Transverse colon (tissue), 4 donors: Measurements from ENCODE around the gene WSCD2. TPM values are rescaled to one million over a fixed set of nuclear protein-coding genes. Genes with fewer than 3 reads are reported as not detected.

Experiments used
- DNase-seq: peaks from one replicate; pipeline ENCODE4 v3.0.0-alpha.2; 2019
- H3K27ac ChIP-seq, 4 donors: fragments of 200-600 bp; sonication (generic); 2 replicates each; pipeline ENCODE4 v1.5.1; 2016 to 2018; ENCODE audit warnings: inconsistent platforms in 4 of 4
- H3K27me3 ChIP-seq: fragments of 200-600 bp; sonication (generic); 2 replicates; pipeline ENCODE4 v1.5.1; 2017; ENCODE audit warnings: inconsistent platforms
- H3K36me3 ChIP-seq, 4 donors: fragments of 200-600 bp; sonication (generic); 2 replicates each; pipeline ENCODE4 v1.5.1; 2017 to 2019; ENCODE audit warnings: inconsistent platforms in 4 of 4
- H3K4me1 ChIP-seq, 4 donors: fragments of 200-600 bp; sonication (generic); 2 replicates each; pipeline ENCODE4 v1.5.1; 2017 to 2020; ENCODE audit warnings: inconsistent platforms in 4 of 4
- H3K4me3 ChIP-seq, 4 donors: fragments of 200-600 bp; sonication (generic); 1 replicate in 1 of 4; 2 replicates in 3 of 4; pipeline versions ENCODE4 v1.5.1 to v1.6.1; 2017 to 2019; ENCODE audit warnings: inconsistent platforms in 4 of 4
- H3K9me3 ChIP-seq, 2 donors: fragments of 200-600 bp; sonication (generic); 2 replicates each; pipeline ENCODE4 v1.5.1; 2017 to 2019; ENCODE audit warnings: inconsistent platforms in 2 of 2
- CTCF ChIP-seq, 5 experiments: fragments of 200-600 bp in 3 of 5; fragments of 450-650 bp in 2 of 5; sonication (generic) in 3 of 5; IDR thresholded peaks; 1 replicate in 2 of 5; 2 replicates in 3 of 5; pipeline ENCODE4 v1.5.1; 2016 to 2017; ENCODE audit warnings: antibody characterized with exemption in 5 of 5, inconsistent platforms in 3 of 5, mild to moderate bottlenecking in 2 of 5, moderate library complexity in 1 of 5
- EP300 ChIP-seq: sonication (generic); formaldehyde crosslinking; IDR thresholded peaks from one replicate; pipeline ENCODE4 v1.6.1; 2017; ENCODE audit warnings: antibody characterized with exemption, low read depth
- POLR2A ChIP-seq: fragments of 450-650 bp; IDR thresholded peaks from one replicate; pipeline ENCODE4 v1.6.1; 2016; ENCODE audit warnings: antibody characterized with exemption, mild to moderate bottlenecking, moderate library complexity
- POLR2AphosphoS5 ChIP-seq, 3 donors: sonication (generic); formaldehyde crosslinking; IDR thresholded peaks; one replicate each; pipeline ENCODE4 v1.6.1; 2016; ENCODE audit warnings: antibody characterized with exemption in 3 of 3
- WGBS, 2 donors: methylation state at CpG; one replicate each; pipeline ENCODE4 v1.1.5; 2018; ENCODE audit warnings: low coverage in 1 of 2; 5-methylcytosine and 5-hydroxymethylcytosine counted together
- in situ Hi-C, 4 donors: fragments of 200-750 bp; cut with MboI; loops; one replicate each; pipeline versions ENCODE4 v1.15.0 to v1.15.1; 2017; ENCODE audit warnings: low sequenced_read_pairs in 3 of 4, low pct_ligation_motif_present in 1 of 4, low pct_unique_long_range_greater_than_20kb in 1 of 4
- intact Hi-C: fragments of 100-400 bp; cut with DNase I; formaldehyde crosslinking; loops from one replicate; pipeline ENCODE4 v1.15.1; 2023; ENCODE audit warnings: low total_unique reads
- total RNA-seq, 4 donors: library from RNA; depleted of rRNA; stranded (reverse); fragments of >200 nt; gene quantifications; one replicate each; pipeline ENCODE4 v1.1.0, GENCODE V29; 2016

The WSCD2 gene
- total RNA-seq, 4 donors from 2014 or later = 0.16 to 46.6 (median 1.1) TPM; not detected in 1

- Histone ChIP-seq H3K9me3 (no peaks in the 10 kb centered on the region), H3K27me3 (no peaks in the 10 kb centered on the region), H3K27ac (no peak overlapping the region), H3K4me1 (no peaks in the 10 kb centered on the region), H3K4me3 (no peak overlapping the region), H3K36me3 (no peaks in the 10 kb centered on the region)
- 30 to 50% methylated on average over 1 to 4 of the region's 4 CpGs for WGBS, 2 donors
- in situ Hi-C loops (no loop called here), intact Hi-C loops (no loop called here)
- TF ChIP-seq CTCF (IDR thresholded peaks at IDR 0.05) (no peak), POLR2AphosphoS5 (IDR thresholded peaks at IDR 0.05) (no peak), POLR2A (no peak), EP300 (no peak)
- DNase-seq = no peak
These were observed 46.2 kb downstream of the WSCD2 start for GRCh38 chr12:108175310-108175709.

- no peaks in the 10 kb centered on the region for H3K27me3 ChIP-seq
- TF ChIP-seq POLR2AphosphoS5 (IDR thresholded peaks at IDR 0.05) (no peak), CTCF (IDR thresholded peaks at IDR 0.05) (no peak), EP300 (no peak)
- intact Hi-C loops (no loop called here), in situ Hi-C loops (no loop called here)
- H3K4me3 ChIP-seq = no peak overlapping the region
- no peak for DNase-seq
- no peak overlapping the region for H3K27ac ChIP-seq
- no peaks in the 10 kb centered on the region for H3K4me1 ChIP-seq
- no peaks in the 10 kb centered on the region for H3K9me3 ChIP-seq
- no peaks in the 10 kb centered on the region for H3K36me3 ChIP-seq
- 76 to 89% methylated on average over 3 of the region's 3 CpGs for WGBS, 2 donors
These were observed 47.2 kb downstream of the WSCD2 start for GRCh38 chr12:108176292-108176691.

- no peak overlapping the region for H3K4me3 ChIP-seq
- TF ChIP-seq EP300 = no peak
- H3K27ac ChIP-seq = no peak overlapping the region
- no peaks in the 10 kb centered on the region for H3K36me3 ChIP-seq
- intact Hi-C loops (no loop called here), in situ Hi-C loops (no loop called here)
- DNase-seq = no peak
- H3K9me3 ChIP-seq = no peaks in the 10 kb centered on the region
- WGBS, 2 donors = 60 to 87% methylated on average over 3 of the region's 3 CpGs
- no peaks in the 10 kb centered on the region for H3K4me1 ChIP-seq
- H3K27me3 ChIP-seq = no peaks in the 10 kb centered on the region
These were observed 48.0 kb downstream of the WSCD2 start for GRCh38 chr12:108177131-108177530.

- Histone ChIP-seq H3K36me3 (no peaks in the 10 kb centered on the region), H3K27ac (no peak overlapping the region), H3K27me3 (no peaks in the 10 kb centered on the region), H3K9me3 (no peaks in the 10 kb centered on the region), H3K4me1 (no peaks in the 10 kb centered on the region), H3K4me3 (no peak overlapping the region)
- WGBS, 2 donors = 56 to 71% methylated on average over 1 to 2 of the region's 2 CpGs
- in situ Hi-C loops = no loop called here
- intact Hi-C loops = no loop called here
- no peak for TF ChIP-seq POLR2AphosphoS5 (IDR thresholded peaks at IDR 0.05)
- no peak for TF ChIP-seq EP300
- TF ChIP-seq CTCF (IDR thresholded peaks at IDR 0.05) = no peak
- TF ChIP-seq POLR2A = no peak
- DNase-seq = no peak
These were observed 50.2 kb downstream of the WSCD2 start for GRCh38 chr12:108179305-108179704.
